A673 (cell line): Measurements from ENCODE around the gene TTC27. TPM values are rescaled to one million over a fixed set of nuclear protein-coding genes. Genes with fewer than 3 reads are reported as not detected.
A peak's percentile ranks its signal among the peaks of the same experiment; 100 is the strongest.

ENCODE experiments used
- BruUV-seq: library from RNA; stranded (reverse); fragments of 400-500 nt; replicated peaks from 2 replicates; lab custom pipeline; 2021; lab: Mats Ljungman, UMichigan
- CTCF ChIA-PET: fragments of 300-600 bp; sonication (Branson Sonifier 250); formaldehyde crosslinking; loops from one replicate; lab custom pipeline; 2022; ENCODE audit warnings: antibody characterized with exemption; lab: Charles Lee
- POLR2A ChIA-PET: fragments of 300-600 bp; sonication (Branson Sonifier 250); formaldehyde crosslinking; loops from one replicate; lab custom pipeline; 2022; ENCODE audit warnings: antibody characterized with exemption; ENCODE audit not compliant: low non-redundant PET; lab: Charles Lee
- DNase-seq: peaks from one replicate; pipeline ENCODE4 v3.0.0-alpha.2; 2015; ENCODE audit warnings: low spot score
- H3K27ac ChIP-seq: fragments of 200-600 bp; sonication (generic); 2 replicates; pipeline ENCODE4 v1.5.1; 2016; ENCODE audit warnings: mixed run types, low read depth, mild to moderate bottlenecking, mixed read lengths, antibody characterized with exemption, low read length; ENCODE audit not compliant: poor library complexity, severe bottlenecking
- H3K27me3 ChIP-seq: fragments of 200-600 bp; sonication (generic); replicated peaks from 2 replicates; pipeline ENCODE4 v1.6.1; 2017; ENCODE audit warnings: mixed run types, low read depth, mild to moderate bottlenecking, mixed read lengths, antibody characterized with exemption, low read length; ENCODE audit not compliant: insufficient read depth, poor library complexity
- H3K36me3 ChIP-seq: fragments of 200-600 bp; sonication (generic); 2 replicates; pipeline ENCODE4 v1.6.1; 2016; ENCODE audit warnings: mixed run types, mild to moderate bottlenecking, mixed read lengths, antibody characterized with exemption, low read length; ENCODE audit not compliant: insufficient read depth, poor library complexity, severe bottlenecking
- H3K4me1 ChIP-seq: fragments of 200-600 bp; sonication (generic); 2 replicates; pipeline ENCODE4 v1.6.1; 2017; ENCODE audit warnings: mixed run types, mild to moderate bottlenecking, mixed read lengths, antibody characterized with exemption, low read length; ENCODE audit not compliant: insufficient read depth, poor library complexity, severe bottlenecking
- H3K4me3 ChIP-seq: fragments of 200-600 bp; sonication (generic); 2 replicates; pipeline ENCODE4 v1.5.1; 2016; ENCODE audit warnings: low read depth, mixed run types, mild to moderate bottlenecking, mixed read lengths, low read length; ENCODE audit not compliant: poor library complexity, severe bottlenecking
- H3K9me3 ChIP-seq: fragments of 200-600 bp; sonication (generic); 2 replicates; pipeline ENCODE4 v1.6.1; 2016; ENCODE audit warnings: mixed run types, low read depth, mild to moderate bottlenecking, mixed read lengths, antibody characterized with exemption, low read length; ENCODE audit not compliant: poor library complexity, severe bottlenecking
- EZH2 ChIP-seq: fragments of 200-600 bp; sonication (generic); IDR thresholded peaks from 2 replicates; pipeline ENCODE4 v1.6.1; 2017; ENCODE audit warnings: borderline replicate concordance, low read depth, mild to moderate bottlenecking, mixed read lengths, antibody characterized with exemption, low read length; ENCODE audit not compliant: poor library complexity, severe bottlenecking
- intact Hi-C: fragments of 100-400 bp; cut with micrococcal nuclease; formaldehyde crosslinking; loops from one replicate; pipeline ENCODE4 v1.10.0; 2022; ENCODE audit not compliant: unreplicated experiment
- total RNA-seq: library from RNA; stranded (reverse); gene quantifications from 2 replicates; pipeline ENCODE4 v1.2.3, GENCODE V29; 2021
- TF ChIP-seq, protein P1 (sequence below): fragments of 300-800, 200-600 bp; sonication (generic); conservative IDR thresholded peaks from 2 replicates; pipeline ENCODE4 v1.5.1; 2017; ENCODE audit warnings: low read depth, mild to moderate bottlenecking, antibody characterized with exemption, low read length, moderate library complexity, mixed read lengths

Gene TTC27
- total RNA-seq, 1 experiment from 2014 or later, result 29.8 TPM

DNA sequence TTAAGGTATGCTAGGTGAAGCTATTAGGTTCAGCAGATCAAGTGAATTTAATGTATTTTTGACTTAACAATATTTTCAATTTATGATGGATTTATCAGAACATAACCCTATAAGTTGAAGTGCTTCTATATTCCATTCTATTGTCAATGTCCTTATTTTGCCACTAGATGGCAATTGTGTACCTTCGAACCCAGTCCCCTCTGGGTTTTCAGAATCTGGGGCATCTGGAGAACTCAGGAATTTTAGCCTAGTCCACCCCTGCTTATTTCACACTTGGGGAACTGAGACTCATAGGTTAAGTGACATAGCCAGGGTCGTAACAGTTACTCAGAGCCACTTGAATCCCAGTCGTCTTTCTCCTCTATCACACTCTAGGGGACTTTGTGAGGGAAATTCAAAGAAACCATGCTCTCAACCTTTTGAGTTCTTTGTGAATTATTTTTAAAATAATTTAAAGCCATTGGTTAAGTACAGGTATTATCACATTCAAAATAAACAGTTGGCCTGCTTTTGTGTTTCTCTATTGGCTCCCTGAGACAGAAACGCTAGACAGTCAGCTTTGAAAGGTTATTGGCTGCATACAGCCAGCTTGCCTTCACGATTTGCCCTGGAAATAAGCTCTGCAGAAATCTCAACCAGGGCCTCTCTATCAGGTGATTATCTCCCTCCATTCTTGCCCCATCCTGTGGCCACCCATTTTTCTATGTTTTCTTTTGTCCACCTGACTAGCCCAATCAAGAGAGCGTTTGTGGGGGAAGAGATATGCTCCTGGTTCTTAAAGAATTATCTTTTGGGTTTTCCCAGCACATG is 145.0 kb downstream of the TTC27 start:
- H3K9me3 ChIP-seq, result no peaks in the 10 kb centered on the region
- no peak overlapping the region for H3K27ac ChIP-seq
- no peaks in the 10 kb centered on the region for H3K27me3 ChIP-seq
- H3K4me1 ChIP-seq, result no peaks in the 10 kb centered on the region
- H3K4me3 ChIP-seq, result no peak overlapping the region
- H3K36me3 ChIP-seq, result no peaks in the 10 kb centered on the region
- BruUV-seq, result no TSS peak
- DNase-seq, result peak; percentile 67
- POLR2A ChIA-PET, result interaction anchor here (0.6 kb wide), 1 partner anchor 37 kb away, joined by 4 read pairs; no protein-coding TSS in a partner anchor
- intact Hi-C loops, result loop anchor here (2.0 to 5.0 kb wide), 6 partner anchors 174 to 668 kb away; partner anchors contain the start of gene LTBP1
- TF ChIP-seq, protein P1, sequence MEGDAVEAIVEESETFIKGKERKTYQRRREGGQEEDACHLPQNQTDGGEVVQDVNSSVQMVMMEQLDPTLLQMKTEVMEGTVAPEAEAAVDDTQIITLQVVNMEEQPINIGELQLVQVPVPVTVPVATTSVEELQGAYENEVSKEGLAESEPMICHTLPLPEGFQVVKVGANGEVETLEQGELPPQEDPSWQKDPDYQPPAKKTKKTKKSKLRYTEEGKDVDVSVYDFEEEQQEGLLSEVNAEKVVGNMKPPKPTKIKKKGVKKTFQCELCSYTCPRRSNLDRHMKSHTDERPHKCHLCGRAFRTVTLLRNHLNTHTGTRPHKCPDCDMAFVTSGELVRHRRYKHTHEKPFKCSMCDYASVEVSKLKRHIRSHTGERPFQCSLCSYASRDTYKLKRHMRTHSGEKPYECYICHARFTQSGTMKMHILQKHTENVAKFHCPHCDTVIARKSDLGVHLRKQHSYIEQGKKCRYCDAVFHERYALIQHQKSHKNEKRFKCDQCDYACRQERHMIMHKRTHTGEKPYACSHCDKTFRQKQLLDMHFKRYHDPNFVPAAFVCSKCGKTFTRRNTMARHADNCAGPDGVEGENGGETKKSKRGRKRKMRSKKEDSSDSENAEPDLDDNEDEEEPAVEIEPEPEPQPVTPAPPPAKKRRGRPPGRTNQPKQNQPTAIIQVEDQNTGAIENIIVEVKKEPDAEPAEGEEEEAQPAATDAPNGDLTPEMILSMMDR, result peak; percentile 80
- no peak for TF ChIP-seq EZH2
- CTCF ChIA-PET, result interaction anchor here (0.5 kb wide), 1 partner anchor 623 kb away, joined by 3 read pairs; no protein-coding TSS in a partner anchor

DNA sequence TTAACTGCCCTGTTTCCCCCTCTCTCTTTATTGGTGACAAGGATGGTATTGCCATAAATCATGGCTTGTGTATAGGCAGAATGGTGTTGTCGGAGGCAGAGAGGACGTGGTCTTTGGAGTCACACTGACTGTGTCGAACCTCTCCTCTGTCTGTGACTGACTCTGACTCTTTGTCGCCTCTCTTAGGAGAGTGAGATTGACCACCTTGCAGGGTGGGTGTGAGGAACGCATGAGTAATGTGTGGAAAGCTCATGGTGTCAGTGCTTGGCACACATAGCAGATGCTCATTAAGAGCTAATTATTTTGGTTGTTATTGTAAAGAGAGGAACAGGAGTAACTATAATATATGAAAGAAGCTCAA is 145.6 kb downstream of the TTC27 start:
- no peaks in the 10 kb centered on the region for H3K27me3 ChIP-seq
- no peak overlapping the region for H3K4me3 ChIP-seq
- intact Hi-C loops, result loop anchor here (2.0 to 5.0 kb wide), 6 partner anchors 173 to 667 kb away; partner anchors contain the start of gene LTBP1
- CTCF ChIA-PET, result interaction anchor here (0.5 kb wide), 1 partner anchor 622 kb away, joined by 3 read pairs; no protein-coding TSS in a partner anchor
- no peaks in the 10 kb centered on the region for H3K9me3 ChIP-seq
- DNase-seq, result no peak
- no peaks in the 10 kb centered on the region for H3K36me3 ChIP-seq
- H3K27ac ChIP-seq, result no peak overlapping the region
- BruUV-seq, result no TSS peak
- POLR2A ChIA-PET, result no interaction called here
- TF ChIP-seq, protein P1, result no peak
- TF ChIP-seq EZH2, result no peak
- H3K4me1 ChIP-seq, result no peaks in the 10 kb centered on the region

- no TSS peak for BruUV-seq
- Histone ChIP-seq H3K36me3 (peaks cover under 1% of the 10 kb centered on the region), H3K27me3 (no peaks in the 10 kb centered on the region), H3K9me3 (peaks cover 4% of the 10 kb centered on the region), H3K4me1 (no peaks in the 10 kb centered on the region), H3K4me3 (no peak overlapping the region), H3K27ac (no peak overlapping the region)
- ChIA-PET POLR2A (no interaction called here), CTCF (no interaction called here)
- TF ChIP-seq EZH2, result no peak
- TF ChIP-seq, protein P1, result no peak
- intact Hi-C loops, result loop anchor here (5.0 kb wide), 1 partner anchor 806 kb away; no protein-coding TSS in a partner anchor
- DNase-seq, result no peak
Observed at GRCh38 chr2:32775954-32776353, 148.1 kb downstream of the TTC27 start.
